Adrenal gland (tissue), 12 donors: Measurements from ENCODE around the gene ITFG2. TPM values are rescaled to one million over a fixed set of nuclear protein-coding genes. Genes with fewer than 3 reads are reported as not detected.
A peak's percentile ranks its signal among the peaks of the same experiment; 100 is the strongest.

Experiments
- DNase-seq, 7 donors: peaks; one replicate each; pipeline ENCODE4 v3.0.0-alpha.2; 2019 to 2020
- H3K27ac ChIP-seq, 5 donors: fragments of 200-600 bp; sonication (generic) in 4 of 5; 1 replicate in 3 of 5; 2 replicates in 2 of 5; pipeline versions ENCODE4 v1.5.1 to v1.8.0; 2016 to 2020; ENCODE audit warnings: mild to moderate bottlenecking in 1 of 5
- H3K27me3 ChIP-seq: fragments of 200-600 bp; 2 replicates; pipeline ENCODE4 v1.8.0; 2021
- H3K36me3 ChIP-seq, 2 donors: fragments of 200-600 bp; replicated peaks in 1 of 2; 1 replicate in 1 of 2; 2 replicates in 1 of 2; pipeline versions ENCODE4 v1.5.1 to v1.8.0; 2018 to 2022
- H3K4me1 ChIP-seq, 2 donors: fragments of 200-600 bp; replicated peaks in 1 of 2; 1 replicate in 1 of 2; 2 replicates in 1 of 2; pipeline versions ENCODE4 v1.5.1 to v1.8.0; 2018 to 2021
- H3K4me3 ChIP-seq, 4 donors: fragments of 200-600 bp; sonication (generic) in 3 of 4; one replicate each; pipeline ENCODE4 v1.5.1; 2016 to 2018
- H3K9me3 ChIP-seq, 3 donors: fragments of 200-600 bp; sonication (generic) in 1 of 3; replicated peaks in 1 of 3; 1 replicate in 2 of 3; 2 replicates in 1 of 3; pipeline versions ENCODE4 v1.5.1 to v1.8.0; 2016 to 2021
- CTCF ChIP-seq, 6 experiments: fragments of 450-650 bp in 4 of 6; fragments of 200-600 bp in 2 of 6; sonication (generic) in 1 of 6; IDR thresholded peaks; 1 replicate in 5 of 6; 2 replicates in 1 of 6; pipeline versions ENCODE4 v1.5.1 to v1.8.0; 2016 to 2021; ENCODE audit warnings: antibody characterized with exemption in 6 of 6, mild to moderate bottlenecking in 2 of 6, moderate library complexity in 1 of 6
- POLR2A ChIP-seq, 2 donors: fragments of 450-650 bp; IDR thresholded peaks; one replicate each; pipeline ENCODE4 v1.6.1; 2017; ENCODE audit warnings: antibody characterized with exemption in 2 of 2, mild to moderate bottlenecking in 2 of 2, moderate library complexity in 1 of 2
- WGBS, 4 donors: extraction: QIAGEN DNeasy Blood & Tissue Kit in 2 of 4; methylation state at CpG; one replicate each; pipeline versions ENCODE4 v1.1.5 to v1.1.7; 2013 to 2017; 5-methylcytosine and 5-hydroxymethylcytosine counted together
- intact Hi-C, 2 donors: fragments of 100-400 bp; cut with DNase I; formaldehyde crosslinking; loops; one replicate each; pipeline versions ENCODE4 v1.14.1 to v1.15.0; 2022 to 2023
- polyA plus RNA-seq, 3 donors: library from polyadenylated mRNA; stranded (reverse); fragments of 200-250 nt in 2 of 3; fragments of 350-450 nt in 1 of 3; fragmentation: Illumina TruSeq in 1 of 3; extraction: RNeasy Lipid Tissue Mini Kit (QIAGEN cat#74804) in 1 of 3; gene quantifications; one replicate each; pipeline ENCODE4 v1.2.3, GENCODE V29; 2013 to 2014
- total RNA-seq, 9 donors: library from RNA; depleted of rRNA in 4 of 9; stranded (reverse); fragments of >200 nt in 4 of 9; fragments of 120-200 nt in 1 of 9; fragmentation: NEBNext Ultra II Directional in 1 of 9; extraction: Animal tissue kit (Norgen Biotek cat#: 25700) in 1 of 9; gene quantifications; one replicate each; pipeline versions ENCODE4 v1.1.0 to v1.2.4, GENCODE V29; 2013 to 2023
- donor health status: healthy with polysubstance abuse.
- donor health status: Bipolar disorder and iron deficiency.
- donor health status: DM: yes; HTN: yes; CAD: no.
- donor health status: DM: no; HTN: no; CAD: no.
- donor health status: DM: no; HTN: no; CAD: no.
- donor health status: DM: yes; HTN: yes; CAD: no.

ITFG2 gene
- total and polyA plus RNA-seq, 12 donors = 20.3 to 63.0 (median 32.7) TPM

- Histone ChIP-seq H3K36me3 (peaks cover 0 to 35% of the 10 kb centered on the region in 2 donors), H3K27me3 (no peaks in the 10 kb centered on the region), H3K4me1 (peaks cover 0 to 3% of the 10 kb centered on the region in 2 donors), H3K9me3 (no peaks in the 10 kb centered on the region), H3K27ac (no peak overlapping the region), H3K4me3 (no peak overlapping the region)
- no peak for DNase-seq
- TF ChIP-seq CTCF (IDR thresholded peaks at IDR 0.05) (no peak), POLR2A (IDR thresholded peaks at IDR 0.05) (no peak)
- WGBS, 4 donors = 82 to 92% (median 88%) methylated on average over 6 of the region's 6 CpGs
- intact Hi-C loops = no loop called here
These were observed 5.8 kb upstream of the ITFG2 start for GRCh38 chr12:2806700-2807099.

GRCh38 chr12:2811801-2812200 lies 667 bp upstream of the ITFG2 start:
- peaks cover 12 to 19% of the 10 kb centered on the region in 2 donors for H3K4me1 ChIP-seq
- TF ChIP-seq CTCF (IDR thresholded peaks at IDR 0.05) (no peak), POLR2A (IDR thresholded peaks at IDR 0.05) (no peak)
- H3K9me3 ChIP-seq = no peaks in the 10 kb centered on the region
- WGBS, 4 donors = 73 to 78% (median 76%) methylated on average over 5 of the region's 5 CpGs
- peak overlapping the region in 2 of 5 donors; percentile 97 to 99 for H3K27ac ChIP-seq
- peak overlapping the region in 2 of 4 donors; percentile 80 to 81 for H3K4me3 ChIP-seq
- no peaks in the 10 kb centered on the region for H3K27me3 ChIP-seq
- DNase-seq = no peak
- intact Hi-C loops = no loop called here
- no peaks in the 10 kb centered on the region for H3K36me3 ChIP-seq

GRCh38 chr12:2813214-2814185 lies 1.0 kb downstream of the ITFG2 start:
- intact Hi-C loops = no loop called here
- Histone ChIP-seq H3K9me3 (no peaks in the 10 kb centered on the region), H3K4me3 (peak overlapping the region in 3 of 4 donors; percentile 16 to 81 (median 80)), H3K4me1 (peaks cover 12 to 19% of the 10 kb centered on the region in 2 donors), H3K36me3 (peaks cover 0 to 9% of the 10 kb centered on the region in 2 donors), H3K27ac (peak overlapping the region; percentile 73 to 99 (median 95)), H3K27me3 (no peaks in the 10 kb centered on the region)
- TF ChIP-seq CTCF (IDR thresholded peaks at IDR 0.05) (peak; percentile 25 to 72 (median 57)), POLR2A (IDR thresholded peaks at IDR 0.05) (no peak)
- WGBS, 4 donors = 7 to 9% (median 8%) methylated on average over 10 of the region's 10 CpGs
- DNase-seq = peak in 6 of 7 donors; percentile 57 to 78 (median 64)

- intact Hi-C loops = no loop called here
- no peak for TF ChIP-seq CTCF (IDR thresholded peaks at IDR 0.05)
- TF ChIP-seq POLR2A (IDR thresholded peaks at IDR 0.05) = no peak
- 93 to 95% (median 95%) methylated on average over 15 of the region's 15 CpGs for WGBS, 4 donors
- Histone ChIP-seq H3K9me3 (no peaks in the 10 kb centered on the region), H3K4me3 (no peak overlapping the region), H3K27ac (no peak overlapping the region), H3K27me3 (no peaks in the 10 kb centered on the region), H3K4me1 (no peaks in the 10 kb centered on the region), H3K36me3 (peaks cover 0 to 72% of the 10 kb centered on the region in 2 donors)
- DNase-seq = no peak
These were observed 7.3 kb downstream of the ITFG2 start for GRCh38 chr12:2819810-2820209.
